ENCODE data around the gene SPC25.
"Not testable (repeated sequence)": the region's sequence is repeated elsewhere in the genome, so short reads cannot be mapped to it uniquely, and the experiment has no call there.

SPC25 gene

DNA sequence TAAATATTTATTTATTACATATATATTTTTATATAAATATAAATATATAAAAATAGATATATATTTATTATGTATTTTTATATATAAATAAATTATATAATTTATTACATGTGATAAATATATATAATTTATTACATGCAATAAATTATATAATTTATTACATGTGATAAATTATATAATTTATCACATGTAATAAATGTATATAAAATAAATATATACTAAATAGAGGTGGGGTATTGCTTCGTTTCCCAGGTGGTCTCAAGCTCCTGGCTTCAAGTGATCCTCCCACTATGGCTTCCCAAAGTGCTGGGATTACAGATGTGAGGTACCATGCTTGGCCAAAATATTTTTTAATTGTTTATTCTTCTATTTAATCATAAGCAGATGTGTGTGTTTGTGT, 7.2 kb upstream of the SPC25 start:
- no peak for DNase-seq

DNA sequence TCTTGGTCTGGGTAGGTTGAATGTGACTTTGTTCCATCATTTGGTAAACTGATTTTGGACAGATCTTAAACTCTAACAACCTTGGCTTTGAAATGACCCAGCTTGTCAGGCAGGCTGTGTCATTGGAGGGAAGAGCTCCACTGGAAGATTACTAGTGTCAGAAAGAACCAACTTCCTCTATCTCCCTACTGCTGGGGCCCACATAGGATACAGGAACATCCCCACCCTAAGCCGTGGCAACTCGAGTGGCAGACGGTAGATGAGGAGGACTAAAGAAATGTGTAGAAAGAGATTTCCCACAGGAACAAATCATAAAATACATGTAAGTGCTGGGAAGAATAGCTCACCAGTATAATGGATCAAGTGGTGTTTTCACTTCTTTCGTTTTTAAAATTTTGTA, 6.6 kb upstream of the SPC25 start:
- DNase-seq: peak; percentile 81 to 90

- no peak for DNase-seq
These were observed 5.5 kb upstream of the SPC25 start for GRCh38 chr2:168895771-168896170.

DNA sequence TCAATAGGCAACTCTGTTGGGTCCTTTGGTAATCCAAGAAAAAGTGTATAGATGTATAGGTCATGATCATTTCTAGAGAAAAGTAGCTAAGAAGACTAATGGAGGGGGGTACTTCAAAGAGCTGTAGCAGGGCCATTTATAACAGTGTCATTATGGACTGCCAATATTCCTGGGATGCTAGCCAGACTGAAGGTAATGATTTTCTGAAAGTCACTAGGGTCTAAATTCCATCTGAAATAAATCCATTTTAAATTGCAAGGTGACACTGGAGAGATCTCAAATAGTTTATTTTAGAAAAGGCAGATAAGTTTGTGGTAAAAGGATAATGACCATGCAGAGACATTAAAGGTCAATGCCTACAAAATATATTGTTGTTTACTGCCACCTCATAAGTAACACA, 4.5 kb upstream of the SPC25 start:
- DNase-seq: no peak

DNA sequence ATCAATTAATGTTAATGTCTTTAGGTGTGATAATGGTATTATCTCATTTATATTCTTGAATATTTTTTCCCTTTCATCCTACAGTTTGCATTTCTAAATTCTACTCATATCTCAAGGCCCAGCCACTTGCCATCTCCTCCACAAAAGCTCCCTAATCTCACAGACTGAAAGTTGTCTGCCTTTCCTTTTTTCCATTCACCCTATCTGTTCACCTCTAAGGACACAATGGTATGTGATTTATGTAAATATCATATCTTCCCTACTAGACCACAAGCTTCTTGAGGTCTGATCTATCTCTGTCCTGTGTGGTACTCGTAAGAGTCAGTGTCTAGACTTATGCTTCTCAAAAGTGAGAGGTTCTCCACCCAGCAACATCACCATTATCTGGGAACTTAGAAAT, 3.9 kb upstream of the SPC25 start:
- DNase-seq: no peak

DNA sequence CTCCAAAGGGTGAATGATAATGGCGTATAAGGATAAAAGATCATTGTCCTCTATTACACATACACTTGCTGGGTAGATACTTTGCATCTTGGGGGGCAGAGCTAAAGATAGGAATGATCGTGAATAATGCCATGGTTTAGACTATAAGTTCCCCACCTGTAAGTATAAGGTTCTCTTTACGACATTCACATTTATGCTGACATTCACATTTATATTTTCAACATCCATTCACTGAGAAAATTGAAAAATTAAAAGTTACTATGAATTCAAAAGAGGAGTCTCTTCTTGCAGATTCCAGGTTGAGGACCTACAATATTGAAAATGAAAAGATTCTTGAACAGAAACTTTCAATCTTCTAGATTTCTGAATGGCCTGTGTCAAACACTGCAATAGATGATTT, 2.1 kb upstream of the SPC25 start:
- DNase-seq: no peak

- DNase-seq: no peak
These were observed 610 bp downstream of the SPC25 start for GRCh38 chr2:168889635-168890005.

DNA sequence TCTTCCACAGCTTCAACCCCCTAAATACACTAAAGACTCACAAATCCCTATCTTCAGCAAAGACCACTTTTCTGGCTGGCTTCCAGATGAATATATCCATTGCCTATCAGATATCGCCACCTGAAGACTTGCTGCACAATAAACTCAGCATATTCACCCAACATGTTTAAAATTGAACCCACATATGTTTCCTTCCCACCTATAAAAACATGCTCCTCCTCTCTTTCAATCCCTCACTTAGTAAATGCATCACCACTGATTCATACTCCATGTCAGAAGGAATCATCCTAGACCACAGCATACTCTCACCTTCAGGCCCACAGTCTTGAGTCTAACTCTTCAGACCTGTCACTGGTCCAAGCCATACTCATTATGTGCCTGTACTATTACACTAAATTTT, 5.3 kb downstream of the SPC25 start:
- DNase-seq: no peak

DNA sequence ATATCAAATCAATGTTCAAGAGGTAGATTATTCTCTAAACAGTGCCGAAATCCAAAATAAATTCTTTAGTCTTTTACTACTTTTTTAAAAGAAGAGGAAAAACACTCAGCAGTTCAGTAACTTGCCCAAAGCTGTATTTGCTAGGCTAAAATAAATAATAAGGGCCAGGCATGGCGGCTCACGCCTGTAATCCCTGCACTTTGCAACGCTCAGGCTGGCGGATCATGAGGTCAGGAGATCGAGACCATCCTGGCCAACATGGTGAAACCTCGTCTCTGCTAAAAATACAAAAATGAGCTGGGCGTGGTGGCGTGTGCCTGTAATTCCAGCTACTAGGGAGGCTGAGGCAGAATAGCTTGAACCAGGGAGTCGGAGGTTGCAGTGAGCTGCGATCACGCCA, 8.1 kb downstream of the SPC25 start:
- not testable (repeated sequence) for DNase-seq

- no peak for DNase-seq
These were observed 15.7 kb downstream of the SPC25 start for GRCh38 chr2:168874368-168875054.

DNA sequence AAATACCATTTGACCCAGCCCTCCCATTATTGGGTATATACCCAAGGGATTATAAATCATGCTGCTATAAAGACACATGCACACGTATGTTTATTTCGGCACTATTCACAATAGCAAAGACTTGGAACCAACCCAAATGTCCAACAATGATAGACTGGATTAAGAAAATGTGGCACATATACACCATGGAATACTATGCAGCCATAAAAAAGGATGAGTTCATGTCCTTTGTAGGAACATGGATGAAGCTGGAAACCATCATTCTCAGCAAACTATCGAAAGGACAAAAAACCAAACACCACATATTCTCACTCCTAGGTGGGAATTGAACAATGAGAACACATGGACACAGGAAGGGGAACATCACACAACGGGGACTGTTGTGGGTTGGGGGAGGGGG, 19.4 kb downstream of the SPC25 start:
- not testable (repeated sequence) for DNase-seq

- DNase-seq: not testable (repeated sequence)
These were observed 19.9 kb downstream of the SPC25 start for GRCh38 chr2:168870369-168870768.

DNA sequence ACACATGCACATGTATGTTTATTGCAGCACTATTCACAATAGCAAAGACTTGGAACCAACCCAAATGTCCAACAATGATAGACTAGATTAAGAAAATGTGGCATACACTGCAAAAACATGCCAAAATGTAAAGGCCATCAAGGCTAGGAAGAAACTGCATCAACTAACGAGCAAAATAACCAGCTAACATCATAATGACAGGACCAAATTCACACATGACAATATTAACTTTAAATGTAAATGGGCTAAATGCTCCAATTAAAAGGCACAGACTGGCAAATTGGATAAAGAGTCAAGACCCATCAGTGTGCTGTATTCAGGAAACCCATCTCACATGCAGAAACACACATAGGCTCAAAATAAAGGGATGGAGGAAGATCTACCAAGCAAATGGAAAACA, 23.1 kb downstream of the SPC25 start:
- DNase-seq: not testable (repeated sequence)

GRCh38 chr2:168858146-168858545, 32.1 kb downstream of the SPC25 start:
- no peak for DNase-seq

DNA sequence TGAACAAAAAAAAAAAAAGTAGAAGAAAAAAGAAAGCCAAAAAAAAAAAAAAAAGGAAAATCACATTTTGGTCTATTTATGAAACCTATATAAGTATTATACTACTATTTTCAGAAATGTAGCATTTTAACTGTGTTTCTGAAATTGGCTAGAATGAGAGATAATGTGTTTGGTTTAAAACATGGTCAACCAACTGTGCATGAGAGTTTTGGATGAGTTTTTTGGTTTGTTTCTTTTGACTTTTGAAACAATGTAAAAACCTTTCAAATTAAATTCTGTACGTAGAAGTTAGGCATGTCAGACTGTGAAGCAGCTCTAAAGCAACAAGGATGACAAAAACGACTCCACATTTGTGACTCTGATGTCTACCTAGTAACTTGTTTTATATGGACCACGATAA, 34.6 kb downstream of the SPC25 start:
- no peak for DNase-seq

DNA sequence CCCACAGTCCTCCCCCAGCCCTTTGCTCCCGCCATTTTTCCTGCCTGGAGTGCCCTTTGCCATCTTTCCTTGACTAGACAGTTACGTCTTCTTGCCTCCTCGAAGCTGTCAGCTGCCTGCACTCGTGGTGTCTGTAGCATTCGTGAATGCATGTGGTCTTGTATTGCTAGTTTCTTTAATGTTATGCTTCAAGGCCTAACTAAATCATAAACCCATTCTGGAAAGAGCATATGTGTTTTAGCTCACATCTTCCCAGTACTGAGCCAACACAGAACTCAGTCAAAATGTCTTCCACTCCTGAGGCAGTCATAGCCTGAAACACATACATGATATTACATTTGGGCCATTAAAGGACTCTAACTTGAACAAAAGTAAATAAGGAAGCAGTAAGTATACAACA, 35.6 kb downstream of the SPC25 start:
- no peak for DNase-seq

GRCh38 chr2:168853471-168853870, 36.8 kb downstream of the SPC25 start:
- no peak for DNase-seq

DNA sequence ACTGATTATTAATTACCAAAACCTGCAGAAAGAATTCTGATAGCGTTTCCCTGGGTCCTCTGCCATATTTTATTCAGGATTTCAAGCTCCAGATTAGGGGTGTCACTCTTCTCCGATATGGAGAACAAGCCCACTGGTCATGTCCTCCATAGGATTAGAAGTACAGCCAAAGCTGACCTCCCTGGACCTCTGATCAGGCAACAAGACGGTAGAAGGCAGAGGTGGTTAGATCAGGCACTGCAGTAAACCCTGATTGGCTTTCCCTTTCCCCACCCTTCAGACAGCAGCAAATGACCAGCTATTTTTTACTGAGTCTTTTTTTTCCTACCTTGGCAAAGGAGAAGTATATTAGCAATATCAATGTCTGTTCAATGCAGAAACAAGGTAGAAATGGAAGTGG, 37.7 kb downstream of the SPC25 start:
- no peak for DNase-seq

DNA sequence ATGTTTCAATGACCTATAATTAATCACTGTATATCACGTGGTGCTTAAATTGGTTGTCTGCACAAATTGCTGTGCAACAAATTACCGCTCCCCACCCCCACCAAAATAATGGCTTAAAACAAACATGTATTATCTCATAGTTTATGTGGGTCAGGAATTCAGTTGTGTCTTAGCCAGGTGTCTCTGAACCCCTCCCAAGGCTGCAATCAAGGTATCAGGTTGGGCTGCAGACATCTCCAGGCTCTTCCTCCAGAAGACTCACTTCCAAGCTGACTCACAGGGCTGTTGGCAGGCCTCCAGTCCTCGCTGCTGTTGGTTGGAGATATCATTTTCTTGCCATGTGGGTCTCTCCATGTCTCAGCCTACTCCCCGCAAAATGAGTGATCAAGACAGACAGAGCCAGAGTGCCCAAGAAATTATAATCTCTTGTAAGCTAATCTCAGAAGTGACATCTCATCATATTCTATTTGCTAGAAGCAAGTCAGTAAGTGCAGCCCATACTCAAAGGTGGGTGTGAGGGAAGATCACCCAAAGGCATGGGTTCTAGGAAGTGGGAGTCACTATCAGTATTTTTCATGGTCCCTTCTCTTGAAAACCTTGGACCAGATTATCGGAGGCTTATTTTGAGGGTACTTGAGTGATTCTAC, 38.4 kb downstream of the SPC25 start:
- DNase-seq: peak; percentile 26 to 58

DNA sequence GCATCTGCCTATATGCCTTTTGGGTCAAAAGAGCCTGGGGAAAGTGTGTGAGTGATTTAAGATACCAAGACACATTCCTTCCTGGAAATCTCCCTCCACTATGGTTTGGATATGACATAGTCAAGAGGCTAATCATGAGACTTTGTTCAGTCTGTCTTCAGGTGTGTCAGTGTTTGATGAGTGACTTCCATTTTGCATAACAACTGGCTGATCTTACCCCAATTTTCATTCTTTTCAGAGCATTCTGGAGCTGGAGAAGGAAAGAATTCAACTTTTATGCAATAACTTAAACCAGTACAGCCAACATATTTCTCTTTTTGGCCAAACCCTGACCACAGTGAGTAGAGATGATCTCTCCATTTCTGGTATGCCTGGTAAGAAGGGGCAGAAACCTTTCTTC, 39.4 kb downstream of the SPC25 start:
- no peak for DNase-seq

GRCh38 chr2:168849610-168850009, 40.6 kb downstream of the SPC25 start:
- DNase-seq: peak; percentile 53 to 62

- DNase-seq: no peak
These were observed 42.0 kb downstream of the SPC25 start for GRCh38 chr2:168848225-168848624.

- no peak for DNase-seq
These were observed 47.0 kb downstream of the SPC25 start for GRCh38 chr2:168843253-168843652.

DNA sequence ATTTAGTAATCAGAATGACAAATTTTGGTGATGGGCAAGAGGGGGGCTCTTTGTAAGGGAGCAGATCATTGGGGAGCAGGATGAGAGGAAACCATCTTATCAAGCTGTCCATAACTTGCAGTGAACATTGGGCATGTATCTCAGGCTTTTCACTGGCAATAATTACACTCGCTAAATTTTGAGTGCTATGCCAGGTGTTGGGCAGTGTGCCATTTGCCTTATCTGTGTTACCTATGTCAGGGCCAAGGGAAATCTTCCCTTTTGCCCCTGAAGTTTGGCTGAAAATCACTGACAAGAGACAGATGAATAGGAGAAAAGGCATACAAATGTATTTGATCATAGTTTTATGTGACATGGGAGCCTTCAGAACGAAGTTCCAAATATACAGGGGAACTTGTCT, 48.8 kb downstream of the SPC25 start:
- no peak for DNase-seq

GRCh38 chr2:168835969-168836368, 54.3 kb downstream of the SPC25 start:
- no peak for DNase-seq

Data from Kasumi-1 (cell line).